Measurements from ENCODE around the gene SHROOM3. TPM values are rescaled to one million over a fixed set of nuclear protein-coding genes. Genes with fewer than 3 reads are reported as not detected.

SHROOM3 gene
- polyA plus RNA-seq, 2 of the 4 experiments (the other 2 are of a cell fraction) = 2.8 to 5.1 TPM

DNA sequence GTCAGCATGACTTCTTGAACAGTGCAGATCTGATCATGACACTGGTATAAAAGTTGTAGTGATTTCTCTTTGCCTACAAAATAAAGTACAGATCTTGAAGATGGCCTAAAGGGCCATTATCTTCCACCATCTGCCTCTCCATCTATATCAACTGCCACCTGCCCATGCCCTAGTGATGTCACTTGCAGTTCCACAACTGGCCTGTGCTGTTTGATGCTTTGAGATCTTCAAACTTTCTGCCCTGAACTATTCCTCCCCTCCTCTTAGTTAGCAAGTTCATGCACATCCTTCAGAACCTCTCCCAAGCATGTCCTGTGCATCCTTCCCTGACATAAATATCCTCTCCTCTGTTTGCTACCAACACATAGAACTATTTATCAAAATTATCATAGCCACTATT is 245.9 kb downstream of the SHROOM3 start (continued):
- TF ChIP-seq SREBF2 (IDR thresholded peaks at IDR 0.05) (no peak), HOXA7 (CRISPR knock-in tag; IDR thresholded peaks at IDR 0.05) (no peak), MYC (IDR thresholded peaks at IDR 0.05; ENCODE audit: borderline replicate concordance, low read length) (no peak)

DNA sequence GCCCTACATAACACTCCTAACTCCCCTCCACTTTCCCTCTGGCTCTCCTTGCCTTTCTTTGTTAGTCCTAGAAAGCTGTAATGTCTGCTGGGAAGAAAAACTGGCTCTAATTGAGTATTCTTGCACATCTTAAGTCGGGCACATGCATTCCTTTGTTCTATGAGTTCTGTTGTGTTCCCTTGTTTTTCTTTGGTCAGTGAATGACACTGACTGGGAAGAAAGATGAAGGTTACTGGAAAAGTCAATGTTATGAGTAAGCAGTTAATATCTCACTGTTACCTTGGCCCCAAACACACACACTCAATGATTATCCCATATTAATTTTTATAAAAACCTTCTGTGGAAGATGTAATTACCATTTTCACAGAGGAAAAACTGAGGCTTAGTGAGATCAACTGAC is 247.0 kb downstream of the SHROOM3 start:
- TF ChIP-seq GATA3 (IDR thresholded peaks at IDR 0.05; ENCODE audit: borderline replicate concordance) (no peak), RFX5 (IDR thresholded peaks at IDR 0.05) (no peak), HOXA7 (CRISPR knock-in tag; IDR thresholded peaks at IDR 0.05) (no peak), NPAS2 (CRISPR knock-in tag; IDR thresholded peaks at IDR 0.05; ENCODE audit: borderline replicate concordance) (no peak), MYC (IDR thresholded peaks at IDR 0.05; ENCODE audit: borderline replicate concordance, low read length) (no peak)
- TF ChIP-seq, protein P1, sequence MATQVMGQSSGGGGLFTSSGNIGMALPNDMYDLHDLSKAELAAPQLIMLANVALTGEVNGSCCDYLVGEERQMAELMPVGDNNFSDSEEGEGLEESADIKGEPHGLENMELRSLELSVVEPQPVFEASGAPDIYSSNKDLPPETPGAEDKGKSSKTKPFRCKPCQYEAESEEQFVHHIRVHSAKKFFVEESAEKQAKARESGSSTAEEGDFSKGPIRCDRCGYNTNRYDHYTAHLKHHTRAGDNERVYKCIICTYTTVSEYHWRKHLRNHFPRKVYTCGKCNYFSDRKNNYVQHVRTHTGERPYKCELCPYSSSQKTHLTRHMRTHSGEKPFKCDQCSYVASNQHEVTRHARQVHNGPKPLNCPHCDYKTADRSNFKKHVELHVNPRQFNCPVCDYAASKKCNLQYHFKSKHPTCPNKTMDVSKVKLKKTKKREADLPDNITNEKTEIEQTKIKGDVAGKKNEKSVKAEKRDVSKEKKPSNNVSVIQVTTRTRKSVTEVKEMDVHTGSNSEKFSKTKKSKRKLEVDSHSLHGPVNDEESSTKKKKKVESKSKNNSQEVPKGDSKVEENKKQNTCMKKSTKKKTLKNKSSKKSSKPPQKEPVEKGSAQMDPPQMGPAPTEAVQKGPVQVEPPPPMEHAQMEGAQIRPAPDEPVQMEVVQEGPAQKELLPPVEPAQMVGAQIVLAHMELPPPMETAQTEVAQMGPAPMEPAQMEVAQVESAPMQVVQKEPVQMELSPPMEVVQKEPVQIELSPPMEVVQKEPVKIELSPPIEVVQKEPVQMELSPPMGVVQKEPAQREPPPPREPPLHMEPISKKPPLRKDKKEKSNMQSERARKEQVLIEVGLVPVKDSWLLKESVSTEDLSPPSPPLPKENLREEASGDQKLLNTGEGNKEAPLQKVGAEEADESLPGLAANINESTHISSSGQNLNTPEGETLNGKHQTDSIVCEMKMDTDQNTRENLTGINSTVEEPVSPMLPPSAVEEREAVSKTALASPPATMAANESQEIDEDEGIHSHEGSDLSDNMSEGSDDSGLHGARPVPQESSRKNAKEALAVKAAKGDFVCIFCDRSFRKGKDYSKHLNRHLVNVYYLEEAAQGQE (IDR thresholded peaks at IDR 0.05) = no peak
- H3K27ac ChIP-seq = peak overlapping the region in 1 of 2 experiments; percentile 8; a peak in 1 of 6 replicates
- WGBS (ENCODE audit: missing lambda C conversion rate) = 13% methylated on average over 1 of the region's 1 CpG

DNA sequence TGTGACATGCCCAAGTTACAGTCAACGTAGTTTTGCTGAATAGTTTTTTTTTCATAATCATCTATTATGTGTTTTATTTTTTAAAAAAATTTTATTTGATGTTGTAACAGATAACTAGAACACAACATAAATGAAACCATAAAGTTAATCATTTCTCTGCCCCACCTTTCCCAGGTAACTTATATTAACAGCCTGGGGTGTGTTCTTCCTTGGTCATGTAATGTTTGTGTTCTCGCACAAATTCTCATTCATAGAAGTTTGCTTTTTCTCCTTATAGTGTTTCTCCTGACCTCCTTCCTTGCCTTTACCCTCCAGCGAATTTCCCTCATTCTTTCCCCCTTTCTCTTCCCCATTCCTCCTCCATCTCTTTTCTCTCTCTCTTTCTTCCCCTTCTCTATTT is 248.1 kb downstream of the SHROOM3 start:
- ATAC-seq (no peak), FAIRE-seq (no peak), DNase-seq (ENCODE audit: low read depth in 1 of 2, low spot score in 1 of 2) (no peak)
- ChIA-PET POLR2A (no interaction called here), CTCF (interaction anchor here (0.6 kb wide), 2 partner anchors 17 to 73 kb away, joined by 3 to 5 read pairs; no protein-coding TSS in a partner anchor)
- Histone ChIP-seq H3K9me3 (no peaks in the 10 kb centered on the region), H3K4me2 (no peak overlapping the region), H3K4me3 (no peak overlapping the region), H3K4me1 (peaks cover 14% of the 10 kb centered on the region), H3K27ac (no peak overlapping the region)
- 58% methylated on average over 3 of the region's 3 CpGs for WGBS (ENCODE audit: missing lambda C conversion rate)
- TF ChIP-seq NPAS2 (CRISPR knock-in tag; IDR thresholded peaks at IDR 0.05; ENCODE audit: borderline replicate concordance) = no peak
- TF ChIP-seq ZSCAN20 (CRISPR knock-in tag; IDR thresholded peaks at IDR 0.05) = no peak
- no peak for TF ChIP-seq BHLHE40 (IDR thresholded peaks at IDR 0.05; ENCODE audit: low read depth, low read length)
- no peak for TF ChIP-seq FOSL2 (IDR thresholded peaks at IDR 0.05)
- TF ChIP-seq FOSL2 (CRISPR knock-in tag; IDR thresholded peaks at IDR 0.05) = no peak
- TF ChIP-seq, protein P2, sequence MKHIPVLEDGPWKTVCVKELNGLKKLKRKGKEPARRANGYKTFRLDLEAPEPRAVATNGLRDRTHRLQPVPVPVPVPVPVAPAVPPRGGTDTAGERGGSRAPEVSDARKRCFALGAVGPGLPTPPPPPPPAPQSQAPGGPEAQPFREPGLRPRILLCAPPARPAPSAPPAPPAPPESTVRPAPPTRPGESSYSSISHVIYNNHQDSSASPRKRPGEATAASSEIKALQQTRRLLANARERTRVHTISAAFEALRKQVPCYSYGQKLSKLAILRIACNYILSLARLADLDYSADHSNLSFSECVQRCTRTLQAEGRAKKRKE (CRISPR knock-in tag; IDR thresholded peaks at IDR 0.05; ENCODE audit: low read depth) = no peak
- TF ChIP-seq, protein P3, sequence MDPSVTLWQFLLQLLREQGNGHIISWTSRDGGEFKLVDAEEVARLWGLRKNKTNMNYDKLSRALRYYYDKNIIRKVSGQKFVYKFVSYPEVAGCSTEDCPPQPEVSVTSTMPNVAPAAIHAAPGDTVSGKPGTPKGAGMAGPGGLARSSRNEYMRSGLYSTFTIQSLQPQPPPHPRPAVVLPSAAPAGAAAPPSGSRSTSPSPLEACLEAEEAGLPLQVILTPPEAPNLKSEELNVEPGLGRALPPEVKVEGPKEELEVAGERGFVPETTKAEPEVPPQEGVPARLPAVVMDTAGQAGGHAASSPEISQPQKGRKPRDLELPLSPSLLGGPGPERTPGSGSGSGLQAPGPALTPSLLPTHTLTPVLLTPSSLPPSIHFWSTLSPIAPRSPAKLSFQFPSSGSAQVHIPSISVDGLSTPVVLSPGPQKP (IDR thresholded peaks at IDR 0.05; ENCODE audit: low read depth, low read length) = no peak

More for the DNA sequence above, 247.0 kb downstream of the SHROOM3 start:
- POLR2A ChIA-PET = no interaction called here
- Histone ChIP-seq H3K4me1 (peaks cover 12% of the 10 kb centered on the region), H3K4me3 (no peak overlapping the region), H3K9me3 (no peaks in the 10 kb centered on the region), H3K4me2 (no peak overlapping the region)
- CTCF ChIA-PET = no interaction called here
- FAIRE-seq = no peak
- no peak for ATAC-seq
- DNase-seq (ENCODE audit: low read depth in 1 of 2, low spot score in 1 of 2) = no peak

DNA sequence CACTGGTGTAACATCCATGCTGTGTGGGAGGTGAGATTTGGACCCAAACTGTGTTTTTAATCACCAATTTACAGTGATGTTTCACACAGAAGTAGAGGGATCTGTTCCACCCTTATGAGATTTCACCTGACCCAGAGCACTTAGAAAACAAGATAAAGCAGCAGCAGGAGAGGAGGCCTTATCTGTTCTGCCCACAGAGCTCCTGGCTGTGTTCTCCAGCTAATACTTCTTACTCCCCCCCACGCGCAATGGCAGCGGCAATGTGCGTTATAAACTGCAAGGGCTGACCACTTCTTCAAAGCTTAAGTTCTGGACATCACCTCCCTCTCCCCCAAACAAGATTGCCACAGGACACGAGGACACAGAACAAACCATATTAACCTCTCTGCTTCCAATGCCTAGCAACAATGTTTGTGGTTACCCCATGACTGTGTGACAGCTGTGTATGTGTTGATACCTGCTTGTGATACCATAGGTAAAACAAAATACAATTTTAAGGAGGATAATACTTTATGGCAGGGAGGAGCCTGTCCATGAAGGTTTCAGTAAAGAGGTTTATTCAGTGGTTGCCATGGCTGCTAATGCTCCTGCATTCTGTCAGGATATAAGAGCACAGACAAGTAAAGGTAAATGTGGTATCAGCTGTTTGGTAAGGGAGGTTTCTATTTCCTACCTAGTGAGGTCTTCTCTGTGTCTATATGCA is 252.9 kb downstream of the SHROOM3 start:
- no peak for ATAC-seq
- H3K9me3 ChIP-seq = no peaks in the 10 kb centered on the region
- peaks cover 31% of the 10 kb centered on the region for H3K4me1 ChIP-seq
- DNase-seq (ENCODE audit: low read depth in 1 of 2, low spot score in 1 of 2) = no peak
- 86% methylated on average over 5 of the region's 5 CpGs for WGBS (ENCODE audit: missing lambda C conversion rate)
- peak overlapping the region; percentile 80 for H3K4me2 ChIP-seq
- POLR2A ChIA-PET = no interaction called here
- peak overlapping the region in 1 of 2 experiments; percentile 94; a peak in 1 of 6 replicates for H3K27ac ChIP-seq
- CTCF ChIA-PET = no interaction called here
- FAIRE-seq = no peak
- H3K4me3 ChIP-seq = no peak overlapping the region
- TF ChIP-seq NR3C1 (IDR thresholded peaks at IDR 0.05) (no peak), EHMT2 (IDR thresholded peaks at IDR 0.05; ENCODE audit: low read depth) (no peak), EHF (CRISPR knock-in tag; IDR thresholded peaks at IDR 0.05) (no peak), RFX5 (IDR thresholded peaks at IDR 0.05) (no peak), JUNB (IDR thresholded peaks at IDR 0.05) (no peak), SREBF2 (IDR thresholded peaks at IDR 0.05) (no peak), RNF2 (IDR thresholded peaks at IDR 0.05; ENCODE audit: borderline replicate concordance, low read depth) (no peak), CBX8 (IDR thresholded peaks at IDR 0.05) (no peak), JUN (IDR thresholded peaks at IDR 0.05) (no peak), HOXB5 (CRISPR knock-in tag; IDR thresholded peaks at IDR 0.05) (no peak), GATA3 (IDR thresholded peaks at IDR 0.05; ENCODE audit: borderline replicate concordance) (no peak), FOSL2 (IDR thresholded peaks at IDR 0.05) (no peak), FOSL2 (CRISPR knock-in tag; IDR thresholded peaks at IDR 0.05) (no peak), MAZ (IDR thresholded peaks at IDR 0.05; ENCODE audit: borderline replicate concordance, low read depth, low read length) (no peak)
- TF ChIP-seq, protein P4, sequence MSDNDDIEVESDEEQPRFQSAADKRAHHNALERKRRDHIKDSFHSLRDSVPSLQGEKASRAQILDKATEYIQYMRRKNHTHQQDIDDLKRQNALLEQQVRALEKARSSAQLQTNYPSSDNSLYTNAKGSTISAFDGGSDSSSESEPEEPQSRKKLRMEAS (IDR thresholded peaks at IDR 0.05) = no peak
- TF ChIP-seq, protein P5, sequence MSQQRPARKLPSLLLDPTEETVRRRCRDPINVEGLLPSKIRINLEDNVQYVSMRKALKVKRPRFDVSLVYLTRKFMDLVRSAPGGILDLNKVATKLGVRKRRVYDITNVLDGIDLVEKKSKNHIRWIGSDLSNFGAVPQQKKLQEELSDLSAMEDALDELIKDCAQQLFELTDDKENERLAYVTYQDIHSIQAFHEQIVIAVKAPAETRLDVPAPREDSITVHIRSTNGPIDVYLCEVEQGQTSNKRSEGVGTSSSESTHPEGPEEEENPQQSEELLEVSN (IDR thresholded peaks at IDR 0.05; ENCODE audit: borderline replicate concordance, low read depth) = no peak
